Right renal pelvis (tissue), 4 donors: Measurements from ENCODE around the gene FAM118A. TPM values are rescaled to one million over a fixed set of nuclear protein-coding genes. Genes with fewer than 3 reads are reported as not detected.
"Not testable (repeated sequence)": the region's sequence is repeated elsewhere in the genome, so short reads cannot be mapped to it uniquely, and the experiment has no call there.

Source experiments
- DNase-seq, 4 donors: peaks; one replicate each; pipeline ENCODE4 v3.0.0-alpha.2; 2013; ENCODE audit warnings: low read depth in 4 of 4, low spot score in 3 of 4, missing footprints in 1 of 4
- polyA plus RNA-seq, 4 donors: library from polyadenylated mRNA; unstranded; fragments of 120-200 nt; gene quantifications; one replicate each; pipeline ENCODE4 v1.2.1, GENCODE V29; 2013; ENCODE audit not compliant: insufficient read length in 4 of 4

The FAM118A gene
- polyA plus RNA-seq, 4 donors, result 17.0 to 24.8 (median 20.6) TPM

- no peak for DNase-seq
Observed at GRCh38 chr22:45280587-45280980, 29.1 kb upstream of the FAM118A start.

GRCh38 chr22:45281010-45281409, 28.7 kb upstream of the FAM118A start:
- no peak for DNase-seq

- no peak for DNase-seq
Observed at GRCh38 chr22:45284705-45285262, 24.9 kb upstream of the FAM118A start, which contains the start of gene UPK3A. Gene UPK3A, plus strand, starts transcription at chr22:45284949. Its CDS starts 65 bp downstream, at chr22:45285014.

- DNase-seq, result no peak
Observed at GRCh38 chr22:45285263-45286058, 24.3 kb upstream of the FAM118A start.

GRCh38 chr22:45286854-45287551, 22.7 kb upstream of the FAM118A start:
- no peak for DNase-seq

GRCh38 chr22:45290410-45290936, 19.3 kb upstream of the FAM118A start:
- DNase-seq, result no peak

GRCh38 chr22:45291061-45291930, 18.4 kb upstream of the FAM118A start:
- DNase-seq, result no peak

GRCh38 chr22:45291931-45292290, 17.8 kb upstream of the FAM118A start:
- DNase-seq, result no peak

GRCh38 chr22:45292731-45293442, 16.8 kb upstream of the FAM118A start:
- no peak for DNase-seq

GRCh38 chr22:45294030-45294429, 15.7 kb upstream of the FAM118A start:
- no peak for DNase-seq

GRCh38 chr22:45295004-45295403, 14.7 kb upstream of the FAM118A start:
- DNase-seq, result not testable (repeated sequence)

GRCh38 chr22:45295492-45295891, 14.2 kb upstream of the FAM118A start:
- no peak for DNase-seq

- DNase-seq, result no peak
Observed at GRCh38 chr22:45296628-45297297, 13.0 kb upstream of the FAM118A start.

GRCh38 chr22:45298934-45299505, 10.7 kb upstream of the FAM118A start:
- no peak for DNase-seq

- DNase-seq, result no peak
Observed at GRCh38 chr22:45302751-45303150, 7.0 kb upstream of the FAM118A start.

GRCh38 chr22:45303181-45303580, 6.6 kb upstream of the FAM118A start:
- DNase-seq, result no peak

- no peak for DNase-seq
Observed at GRCh38 chr22:45304971-45305370, 4.8 kb upstream of the FAM118A start.

- DNase-seq, result no peak
Observed at GRCh38 chr22:45305456-45306075, 4.2 kb upstream of the FAM118A start.
